A549 (cell line): ENCODE measurements around the gene TEN1. TPM values are rescaled to one million over a fixed set of nuclear protein-coding genes. Genes with fewer than 3 reads are reported as not detected.
A peak's percentile ranks its signal among the peaks of the same experiment; 100 is the strongest.

Experiments used
- ATAC-seq, 2 experiments: fragments of 200-7000 bp in 1 of 2; fragments of >200 bp in 1 of 2; cut with Nextera tagmentation in 1 of 2; cut with Tn5 transposase in 1 of 2; 3 replicates each; pipeline versions ENCODE4 v1.8.0 to v1.9.1; 2018 to 2020; ENCODE audit warnings: mild to moderate bottlenecking in 1 of 2, moderate library complexity in 1 of 2
- CTCF ChIA-PET: fragments of 300-600 bp; sonication (Branson Sonifier 250); formaldehyde crosslinking; extraction: SDS; loops from one replicate; lab custom pipeline; 2021; ENCODE audit warnings: antibody characterized with exemption, inconsistent platforms; lab: Yijun Ruan, JAX
- POLR2A ChIA-PET: fragments of 350-600 bp; formaldehyde crosslinking; extraction: SDS; loops from one replicate; lab custom pipeline; 2021; ENCODE audit warnings: antibody characterized with exemption, inconsistent platforms; lab: Yijun Ruan, JAX
- DNase-seq, 2 experiments: peaks; one replicate each; pipeline versions ENCODE4 v3.0.0 to v3.0.0-alpha.2; 2011 to 2016; ENCODE audit warnings: low read depth in 1 of 2, low spot score in 1 of 2
- FAIRE-seq: peaks from 2 replicates; lab custom pipeline; 2011; peaks lifted over from hg19 to GRCh38; lab: Jason Lieb, UNC
- H3K27ac ChIP-seq, 2 experiments: fragments of >200 bp; sonication (Bioruptor Twin); formaldehyde crosslinking; 3 replicates each; pipeline ENCODE4 v1.5.1; 2016 to 2017
- H3K4me1 ChIP-seq: fragments of >200 bp; sonication (Bioruptor Twin); formaldehyde crosslinking; 3 replicates; pipeline ENCODE4 v1.6.1; 2016
- H3K4me2 ChIP-seq: fragments of >200 bp; sonication (Bioruptor Twin); formaldehyde crosslinking; 3 replicates; pipeline ENCODE4 v1.6.1; 2016
- H3K4me3 ChIP-seq: fragments of >200 bp; sonication (Bioruptor Twin); formaldehyde crosslinking; 3 replicates; pipeline ENCODE4 v1.5.1; 2016
- H3K9me3 ChIP-seq: fragments of >200 bp; sonication (Bioruptor Twin); formaldehyde crosslinking; 3 replicates; pipeline ENCODE4 v1.6.1; 2016
- BHLHE40 ChIP-seq: IDR thresholded peaks from 2 replicates; pipeline ENCODE4 v1.6.1; 2012; ENCODE audit warnings: low read depth, low read length, inconsistent platforms
- CHD2 ChIP-seq: fragments of 150-350 bp; IDR thresholded peaks from 2 replicates; pipeline ENCODE4 v1.6.1; 2014; ENCODE audit warnings: low read length; ENCODE audit not compliant: partially characterized antibody
- EHMT2 ChIP-seq: fragments of 200-600 bp; sonication (generic); IDR thresholded peaks from 2 replicates; pipeline ENCODE4 v1.6.1; 2016; ENCODE audit warnings: antibody characterized with exemption, low read depth, mild to moderate bottlenecking, moderate library complexity
- ESRRA ChIP-seq: fragments of 150-350 bp; IDR thresholded peaks from 2 replicates; pipeline ENCODE4 v1.6.1; 2014; ENCODE audit warnings: mild to moderate bottlenecking, low read length, borderline replicate concordance
- GATA3 ChIP-seq: IDR thresholded peaks from 2 replicates; pipeline ENCODE4 v1.6.1; 2012; ENCODE audit warnings: borderline replicate concordance
- HDAC2 ChIP-seq: fragments of 200-600 bp; sonication (generic); IDR thresholded peaks from 2 replicates; pipeline ENCODE4 v1.6.1; 2016
- HOXA7 ChIP-seq: fragments of 250-450 bp; sonication (Bioruptor Pico); IDR thresholded peaks from 2 replicates; pipeline ENCODE4 v1.5.0; 2020; ENCODE audit warnings: mild to moderate bottlenecking, moderate library complexity
- HOXB5 ChIP-seq: fragments of 250-450 bp; sonication (Bioruptor Pico); IDR thresholded peaks from 2 replicates; pipeline ENCODE4 v1.5.0; 2020; ENCODE audit warnings: mild to moderate bottlenecking, moderate library complexity
- JUN ChIP-seq, 2 experiments: fragments of >200 bp; sonication (Bioruptor Twin); formaldehyde crosslinking; IDR thresholded peaks; 2 replicates in 1 of 2; 3 replicates in 1 of 2; pipeline ENCODE4 v1.6.1; 2016 to 2017
- KDM1A ChIP-seq: fragments of 200-600 bp; sonication (generic); IDR thresholded peaks from 2 replicates; pipeline ENCODE4 v1.6.1; 2016; ENCODE audit warnings: low read depth, mild to moderate bottlenecking
- MAFK ChIP-seq: fragments of 450-650 bp; IDR thresholded peaks from 2 replicates; pipeline ENCODE4 v1.6.1; 2014; ENCODE audit not compliant: partially characterized antibody
- MAZ ChIP-seq: fragments of 150-350 bp; IDR thresholded peaks from 2 replicates; pipeline ENCODE4 v1.6.1; 2014; ENCODE audit warnings: antibody characterized with exemption, low read depth, low read length, borderline replicate concordance
- MYC ChIP-seq: IDR thresholded peaks from 2 replicates; pipeline ENCODE4 v1.6.1; 2012; ENCODE audit warnings: mild to moderate bottlenecking, inconsistent platforms, low read length, improper control_type of control experiment, borderline replicate concordance
- NR3C1 ChIP-seq: fragments of >200 bp; sonication (Bioruptor Twin); formaldehyde crosslinking; IDR thresholded peaks from 3 replicates; pipeline ENCODE4 v1.6.1; 2017
- PHF8 ChIP-seq: fragments of 200-600 bp; sonication (generic); IDR thresholded peaks from 2 replicates; pipeline ENCODE4 v1.6.1; 2016; ENCODE audit warnings: low read depth, mild to moderate bottlenecking, antibody characterized with exemption, moderate library complexity, borderline replicate concordance
- POLR2AphosphoS2 ChIP-seq: conservative IDR thresholded peaks from 2 replicates; pipeline ENCODE4 v1.6.1; 2012; ENCODE audit warnings: low read length, improper control_type of control experiment, inconsistent platforms
- RAD21 ChIP-seq, 2 experiments: fragments of >200 bp in 1 of 2; sonication (Bioruptor Twin) in 1 of 2; formaldehyde crosslinking in 1 of 2; IDR thresholded peaks in 1 of 2; conservative IDR thresholded peaks in 1 of 2; 2 replicates in 1 of 2; 3 replicates in 1 of 2; pipeline ENCODE4 v1.6.1; 2012 to 2018; ENCODE audit warnings: inconsistent platforms in 1 of 2
- RNF2 ChIP-seq: fragments of 200-600 bp; sonication (generic); IDR thresholded peaks from 2 replicates; pipeline ENCODE4 v1.6.1; 2016; ENCODE audit warnings: low read depth, mild to moderate bottlenecking, antibody characterized with exemption, moderate library complexity, borderline replicate concordance
- SMC3 ChIP-seq: fragments of >200 bp; sonication (Bioruptor Twin); formaldehyde crosslinking; IDR thresholded peaks from 3 replicates; pipeline ENCODE4 v1.6.1; 2018; ENCODE audit warnings: inconsistent platforms
- TP53 ChIP-seq: fragments of 250-450 bp; sonication (Bioruptor Pico); IDR thresholded peaks from 2 replicates; pipeline ENCODE4 v1.5.0; 2021; ENCODE audit warnings: mild to moderate bottlenecking, moderate library complexity
- ZNF302 ChIP-seq: fragments of 250-450 bp; sonication (Bioruptor Pico); IDR thresholded peaks from 2 replicates; pipeline ENCODE4 v1.9.0; 2021; ENCODE audit warnings: inconsistent platforms, mild to moderate bottlenecking, moderate library complexity
- ZSCAN20 ChIP-seq: fragments of 250-450 bp; sonication (Bioruptor Pico); IDR thresholded peaks from 2 replicates; pipeline ENCODE4 v1.8.0; 2022; ENCODE audit warnings: mild to moderate bottlenecking, moderate library complexity
- whole genome bisulfite sequencing: methylation state at CpG from one replicate; pipeline ENCODE4 v1.1.6; 2017; ENCODE audit errors: missing lambda C conversion rate; 5-methylcytosine and 5-hydroxymethylcytosine counted together
- polyA plus RNA-seq, 4 experiments: library from polyadenylated mRNA; depleted of rRNA in 3 of 4; stranded (reverse); fragments of >200 nt; fragmentation: RNase III in 1 of 4; extraction: RNeasy Plus Mini Kit Qiagen cat#74134 plus additional on column Dnase treatment in 1 of 4; gene quantifications; 2 replicates in 3 of 4; 3 replicates in 1 of 4; pipeline ENCODE4 v1.2.3, GENCODE V29; 2011 to 2017
- TF ChIP-seq, protein P1 (sequence below): fragments of 200-600 bp; sonication (generic); IDR thresholded peaks from 2 replicates; pipeline ENCODE4 v1.6.1; 2016; ENCODE audit warnings: antibody characterized with exemption, mild to moderate bottlenecking, moderate library complexity
- TF ChIP-seq, protein P2 (sequence below): fragments of 250-450 bp; sonication (Bioruptor Pico); IDR thresholded peaks from 2 replicates; pipeline ENCODE4 v1.5.0; 2020; ENCODE audit warnings: low read depth, mild to moderate bottlenecking, moderate library complexity

TEN1 gene
- polyA plus RNA-seq, 2 of the 4 experiments (the other 2 are of a cell fraction): 11.8 to 15.7 TPM

DNA sequence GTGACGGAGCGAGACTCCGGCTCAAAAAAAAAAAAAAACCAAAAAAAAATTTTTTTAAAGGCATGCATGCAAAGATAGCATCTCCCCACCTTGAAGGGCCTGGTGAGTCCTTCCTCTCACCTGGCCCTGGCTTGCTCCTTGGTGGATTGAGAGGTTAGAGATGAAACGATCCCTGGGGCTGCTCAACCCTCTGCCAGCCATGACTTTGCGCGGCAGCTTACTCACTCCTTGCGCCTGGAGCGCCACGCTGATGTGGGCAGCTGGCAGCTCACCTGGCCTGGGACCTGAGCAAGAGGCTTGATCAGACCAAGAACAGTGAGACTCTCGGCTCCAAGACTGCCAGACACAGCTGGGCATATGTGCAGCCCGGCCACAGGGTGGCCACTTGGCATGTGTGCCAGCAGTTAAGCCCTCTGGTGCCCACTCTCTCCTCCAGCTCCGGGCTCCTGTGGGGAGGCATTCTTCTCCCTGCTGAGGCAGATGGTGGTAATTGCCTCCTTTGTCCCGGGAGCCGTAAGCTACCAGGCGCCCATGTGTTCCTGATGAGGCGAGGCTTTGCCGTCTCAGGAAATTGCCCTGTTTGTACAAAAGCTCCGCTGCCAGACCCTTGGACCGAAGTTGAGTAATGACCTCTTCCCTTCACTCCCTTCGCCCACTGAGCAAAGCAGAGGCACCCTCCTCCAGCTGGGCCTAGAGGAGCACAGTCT lies 53.2 kb downstream of the TEN1 start:
- H3K4me1 ChIP-seq: peaks cover 19% of the 10 kb centered on the region
- H3K4me3 ChIP-seq: no peak overlapping the region
- no peak overlapping the region for H3K27ac ChIP-seq
- FAIRE-seq (no peak), ATAC-seq (peak; percentile 44 to 49), DNase-seq (no peak)
- no peak for TF ChIP-seq HDAC2
- TF ChIP-seq CHD2: no peak
- no peak for TF ChIP-seq NR3C1
- no peak for TF ChIP-seq JUN (IDR thresholded peaks at IDR 0.05)
- TF ChIP-seq RNF2: no peak
- no peak for TF ChIP-seq EHMT2
- ChIA-PET CTCF (interaction anchor here (0.7 to 23.8 kb wide), 9 partner anchors 9 to 248 kb away, joined by 3 to 357 read pairs (median 3); partner anchors contain the start of gene GALR2), POLR2A (no interaction called here)
- H3K4me2 ChIP-seq: no peak overlapping the region
- WGBS: 83% methylated on average over 20 of the region's 20 CpGs
- H3K9me3 ChIP-seq: no peaks in the 10 kb centered on the region

DNA sequence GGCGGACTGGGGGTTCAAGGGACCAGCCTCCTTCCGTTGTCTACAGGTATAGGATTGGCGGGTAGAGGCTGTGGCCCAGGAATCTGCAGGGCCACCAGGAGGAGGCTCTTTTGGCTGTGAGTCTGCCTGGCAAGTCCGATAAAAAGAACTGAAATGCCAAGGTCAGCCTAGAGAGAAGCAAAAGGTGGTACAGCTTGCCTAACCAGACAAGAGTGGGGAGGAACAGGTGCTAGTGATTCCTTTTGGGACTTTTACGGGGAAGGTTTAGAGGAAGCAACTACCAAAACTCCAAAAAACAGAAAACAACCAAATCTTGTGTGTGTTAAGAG lies 53.7 kb downstream of the TEN1 start:
- POLR2A ChIA-PET: interaction anchor here (1.9 kb wide), 1 partner anchor 40 kb away, joined by 4 read pairs; the partner anchor contains the start of gene SRP68
- DNase-seq (no peak), FAIRE-seq (no peak), ATAC-seq (no peak)
- Histone ChIP-seq H3K4me1 (peaks cover 16% of the 10 kb centered on the region), H3K4me3 (no peak overlapping the region), H3K9me3 (no peaks in the 10 kb centered on the region), H3K27ac (no peak overlapping the region), H3K4me2 (no peak overlapping the region)
- CTCF ChIA-PET: interaction anchor here (0.7 to 23.8 kb wide), 7 partner anchors 8 to 247 kb away, joined by 3 to 357 read pairs (median 5); partner anchors contain the start of gene GALR2
- TF ChIP-seq PHF8 (no peak), ZNF302 (CRISPR knock-in tag) (no peak), ESRRA (no peak), HOXA7 (CRISPR knock-in tag) (no peak), KDM1A (no peak), POLR2AphosphoS2 (no peak), BHLHE40 (no peak), ZSCAN20 (CRISPR knock-in tag) (no peak), HOXB5 (CRISPR knock-in tag) (no peak), SMC3 (no peak), NR3C1 (no peak), MAFK (no peak), RAD21 (conservative IDR thresholded peaks at IDR 0.05 in 1 of 2, IDR thresholded peaks at IDR 0.05 in 1 of 2) (no peak), TP53 (no peak), MAZ (no peak), MYC (no peak), GATA3 (no peak)
- TF ChIP-seq, protein P1, sequence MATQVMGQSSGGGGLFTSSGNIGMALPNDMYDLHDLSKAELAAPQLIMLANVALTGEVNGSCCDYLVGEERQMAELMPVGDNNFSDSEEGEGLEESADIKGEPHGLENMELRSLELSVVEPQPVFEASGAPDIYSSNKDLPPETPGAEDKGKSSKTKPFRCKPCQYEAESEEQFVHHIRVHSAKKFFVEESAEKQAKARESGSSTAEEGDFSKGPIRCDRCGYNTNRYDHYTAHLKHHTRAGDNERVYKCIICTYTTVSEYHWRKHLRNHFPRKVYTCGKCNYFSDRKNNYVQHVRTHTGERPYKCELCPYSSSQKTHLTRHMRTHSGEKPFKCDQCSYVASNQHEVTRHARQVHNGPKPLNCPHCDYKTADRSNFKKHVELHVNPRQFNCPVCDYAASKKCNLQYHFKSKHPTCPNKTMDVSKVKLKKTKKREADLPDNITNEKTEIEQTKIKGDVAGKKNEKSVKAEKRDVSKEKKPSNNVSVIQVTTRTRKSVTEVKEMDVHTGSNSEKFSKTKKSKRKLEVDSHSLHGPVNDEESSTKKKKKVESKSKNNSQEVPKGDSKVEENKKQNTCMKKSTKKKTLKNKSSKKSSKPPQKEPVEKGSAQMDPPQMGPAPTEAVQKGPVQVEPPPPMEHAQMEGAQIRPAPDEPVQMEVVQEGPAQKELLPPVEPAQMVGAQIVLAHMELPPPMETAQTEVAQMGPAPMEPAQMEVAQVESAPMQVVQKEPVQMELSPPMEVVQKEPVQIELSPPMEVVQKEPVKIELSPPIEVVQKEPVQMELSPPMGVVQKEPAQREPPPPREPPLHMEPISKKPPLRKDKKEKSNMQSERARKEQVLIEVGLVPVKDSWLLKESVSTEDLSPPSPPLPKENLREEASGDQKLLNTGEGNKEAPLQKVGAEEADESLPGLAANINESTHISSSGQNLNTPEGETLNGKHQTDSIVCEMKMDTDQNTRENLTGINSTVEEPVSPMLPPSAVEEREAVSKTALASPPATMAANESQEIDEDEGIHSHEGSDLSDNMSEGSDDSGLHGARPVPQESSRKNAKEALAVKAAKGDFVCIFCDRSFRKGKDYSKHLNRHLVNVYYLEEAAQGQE: no peak
- TF ChIP-seq, protein P2, sequence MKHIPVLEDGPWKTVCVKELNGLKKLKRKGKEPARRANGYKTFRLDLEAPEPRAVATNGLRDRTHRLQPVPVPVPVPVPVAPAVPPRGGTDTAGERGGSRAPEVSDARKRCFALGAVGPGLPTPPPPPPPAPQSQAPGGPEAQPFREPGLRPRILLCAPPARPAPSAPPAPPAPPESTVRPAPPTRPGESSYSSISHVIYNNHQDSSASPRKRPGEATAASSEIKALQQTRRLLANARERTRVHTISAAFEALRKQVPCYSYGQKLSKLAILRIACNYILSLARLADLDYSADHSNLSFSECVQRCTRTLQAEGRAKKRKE (CRISPR knock-in tag): no peak
- 90% methylated on average over 5 of the region's 5 CpGs for WGBS
